HG03575 (cell line): Measurements from ENCODE around the gene KLHDC8A.
"Not testable (repeated sequence)": the region's sequence is repeated elsewhere in the genome, so short reads cannot be mapped to it uniquely, and the experiment has no call there.

ENCODE experiments used
- ATAC-seq: cut with Tn5 transposase; IDR thresholded peaks from one replicate; pipeline ENCODE4 v1.9.1; 2021; ENCODE audit not compliant: unreplicated experiment, insufficient number of reproducible peaks, low FRiP score; ENCODE audit errors: extremely low read depth

The KLHDC8A gene

DNA sequence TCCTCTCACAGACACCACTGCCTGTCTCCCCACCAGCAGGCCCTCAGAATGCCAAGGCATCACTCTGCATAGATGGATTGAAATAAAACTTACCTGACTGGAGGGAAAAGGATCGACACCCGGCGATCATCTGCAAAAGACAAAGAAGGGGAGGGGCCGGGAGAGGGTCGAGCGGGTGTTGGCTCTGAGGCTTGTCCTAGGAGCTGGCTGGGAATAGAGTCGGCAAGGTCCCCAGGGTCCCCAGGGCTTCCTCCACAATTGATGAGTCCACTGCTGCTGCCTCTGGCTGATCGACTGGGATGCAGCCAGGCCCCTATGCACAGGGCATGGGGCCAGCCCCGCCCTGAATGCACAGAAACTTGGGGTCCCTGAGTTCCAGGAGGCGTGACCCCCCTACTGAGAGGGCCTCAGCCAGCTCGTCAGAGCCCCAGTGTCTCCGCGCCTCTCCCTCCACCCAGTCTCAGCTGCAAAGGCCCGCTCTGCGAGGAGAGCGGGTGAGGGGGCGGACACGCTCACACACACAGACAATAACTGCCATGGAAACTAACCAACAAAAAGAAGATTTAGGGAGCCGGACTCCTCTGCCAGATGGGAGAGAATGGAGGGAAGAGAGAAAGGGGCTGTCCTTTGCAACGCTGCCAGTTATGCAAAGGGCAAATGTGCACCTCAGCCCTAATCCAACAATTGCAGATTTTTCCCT, at the start of gene KLHDC8A:
Gene KLHDC8A (minus strand): TSS at position 483 of the 700 bp plus-strand sequence. CDS start 13,318 bp downstream, outside the sequence.
- no peak for ATAC-seq

GRCh38 chr1:205406252-205406651, 49.5 kb upstream of the KLHDC8A start:
- ATAC-seq = not testable (repeated sequence)

GRCh38 chr1:205404484-205404883, 47.8 kb upstream of the KLHDC8A start:
- not testable (repeated sequence) for ATAC-seq

DNA sequence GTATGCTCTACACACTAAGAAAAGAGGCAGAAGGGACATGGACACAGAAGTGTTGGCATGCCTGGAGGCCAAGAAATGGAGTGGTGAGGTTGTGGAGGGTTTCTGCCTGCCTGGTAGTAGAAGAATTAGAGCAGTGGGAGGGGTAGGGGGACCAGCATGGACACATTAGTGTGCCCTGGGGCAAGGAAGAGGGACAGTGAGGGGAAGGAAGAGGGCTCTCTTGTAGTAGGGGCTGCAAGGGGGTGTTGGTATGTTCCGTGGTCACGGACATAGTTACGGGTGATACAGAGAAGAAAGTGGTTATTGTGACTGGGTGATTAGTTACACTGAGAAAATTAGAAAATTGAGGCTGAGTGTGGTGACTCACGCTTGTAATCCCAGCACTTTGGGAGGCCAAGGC, 41.9 kb upstream of the KLHDC8A start:
- ATAC-seq = no peak

- ATAC-seq = no peak
These were observed 40.4 kb upstream of the KLHDC8A start for GRCh38 chr1:205396967-205397616.

DNA sequence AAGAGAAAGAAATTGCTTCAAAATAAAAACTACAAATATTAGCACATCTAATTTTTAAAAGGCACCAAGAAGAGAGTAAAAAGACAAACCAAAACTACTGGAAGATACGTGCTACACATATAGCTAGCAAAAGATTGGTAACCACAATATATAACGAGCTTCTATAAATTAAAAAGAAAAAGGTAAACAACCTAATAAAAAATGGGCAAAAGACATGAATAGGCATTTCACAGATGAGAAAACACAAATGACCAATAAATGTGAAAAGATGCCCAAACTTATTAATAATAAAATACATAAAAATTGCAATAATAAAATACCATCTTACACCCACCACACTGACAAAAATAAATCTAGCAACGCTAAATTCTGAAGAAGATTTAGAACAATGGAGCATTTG, 38.9 kb upstream of the KLHDC8A start:
- ATAC-seq = no peak

DNA sequence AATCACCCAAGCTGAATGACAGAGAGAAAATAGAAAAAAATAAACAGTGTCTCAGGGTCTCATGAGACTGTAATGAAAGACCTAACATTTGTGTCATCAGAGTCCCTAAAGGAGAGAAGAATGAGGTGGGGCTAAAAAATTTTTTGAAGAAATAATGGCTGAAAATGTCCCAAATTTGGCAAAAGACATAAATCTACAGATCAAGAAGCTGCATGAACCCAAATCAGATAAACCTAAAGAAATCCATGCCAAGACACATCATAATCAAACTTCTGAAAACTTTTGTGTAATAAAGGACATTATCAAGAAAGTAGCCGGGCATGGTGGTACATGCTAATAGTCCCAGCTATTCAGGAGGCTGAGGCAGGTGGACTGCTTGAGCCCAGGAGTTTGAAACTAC, 35.9 kb upstream of the KLHDC8A start:
- no peak for ATAC-seq

- no peak for ATAC-seq
These were observed 34.7 kb upstream of the KLHDC8A start for GRCh38 chr1:205391386-205391785.

DNA sequence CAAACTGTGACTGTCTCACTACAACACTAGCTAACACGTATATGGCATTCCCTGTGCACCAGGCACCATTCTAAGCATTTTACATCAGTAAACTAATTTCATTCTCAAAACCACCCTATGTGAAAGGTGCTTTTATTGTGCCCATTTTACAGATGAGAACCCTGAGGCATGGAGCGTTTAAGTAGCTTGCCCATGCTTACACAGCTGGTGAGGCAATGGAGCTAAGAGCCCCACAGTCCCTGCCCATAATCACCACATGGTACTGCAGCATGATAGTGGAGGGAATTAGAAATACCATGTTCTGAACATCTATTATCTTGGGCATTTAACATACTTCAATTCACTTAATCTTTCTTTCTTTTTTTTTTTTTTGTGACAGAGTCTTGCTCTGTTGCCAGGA, 31.1 kb upstream of the KLHDC8A start:
- ATAC-seq = no peak

GRCh38 chr1:205382990-205383389, 26.3 kb upstream of the KLHDC8A start:
- ATAC-seq = not testable (repeated sequence)

GRCh38 chr1:205382561-205382960, 25.8 kb upstream of the KLHDC8A start:
- no peak for ATAC-seq

DNA sequence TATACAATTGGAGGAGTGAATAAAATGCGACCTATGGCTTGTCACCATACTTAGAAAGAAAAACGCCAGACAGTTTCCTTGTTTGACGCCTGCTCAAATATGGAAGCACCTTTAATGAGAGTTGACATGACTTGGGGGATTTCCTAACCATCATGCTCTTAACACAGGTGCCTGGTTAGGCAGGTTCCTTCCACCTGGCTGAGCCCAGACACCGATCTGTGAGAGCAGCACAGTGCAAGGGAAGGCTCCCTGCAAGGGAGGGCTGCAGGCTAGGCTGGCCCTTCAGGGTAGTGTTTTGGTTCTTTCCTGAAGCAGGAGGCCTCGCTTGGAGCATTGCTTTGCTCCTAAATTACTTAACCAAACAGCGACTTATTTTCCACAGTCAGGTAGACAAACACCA, 24.6 kb upstream of the KLHDC8A start:
- ATAC-seq = no peak

DNA sequence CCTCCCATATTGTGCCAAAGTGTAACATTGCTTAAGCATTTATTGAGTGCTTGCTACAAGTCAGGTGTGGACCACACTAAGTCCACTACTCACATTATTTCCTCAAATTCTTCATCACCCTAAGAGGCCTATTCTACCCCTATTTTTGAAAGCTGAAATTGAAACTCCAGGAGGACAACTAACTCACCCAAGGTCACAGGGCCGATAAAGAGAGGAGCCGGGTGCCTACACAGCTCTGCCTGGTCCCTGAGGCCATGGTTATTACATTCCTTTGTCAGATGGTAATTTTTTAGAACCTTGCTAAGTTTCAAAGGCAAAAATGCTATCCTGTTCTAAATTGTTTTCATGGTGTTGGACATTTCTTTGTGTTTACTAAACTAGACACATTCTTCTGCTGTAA, 24.2 kb upstream of the KLHDC8A start:
- no peak for ATAC-seq

DNA sequence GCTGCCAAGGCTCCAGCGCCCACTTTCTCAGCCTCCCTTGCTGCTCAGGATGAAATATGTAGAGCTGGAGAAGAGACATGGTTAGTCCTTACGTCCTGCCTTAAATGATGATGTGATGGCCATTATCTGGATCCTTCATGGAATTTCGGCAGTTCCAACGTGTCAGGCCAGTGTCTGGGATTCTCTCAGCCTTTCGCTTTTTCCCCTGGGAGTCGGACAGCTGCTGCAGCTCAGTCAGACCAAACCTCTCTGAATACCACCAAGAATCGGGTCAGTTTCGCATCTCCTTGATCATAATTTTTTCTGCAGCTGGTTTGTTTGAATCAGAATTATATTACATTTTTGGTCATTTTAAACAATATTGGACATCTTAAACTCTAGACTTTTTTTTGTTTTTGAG, 22.3 kb upstream of the KLHDC8A start:
- no peak for ATAC-seq

GRCh38 chr1:205377355-205377754, 20.6 kb upstream of the KLHDC8A start:
- no peak for ATAC-seq

- ATAC-seq = no peak
These were observed 20.0 kb upstream of the KLHDC8A start for GRCh38 chr1:205376739-205377138.

DNA sequence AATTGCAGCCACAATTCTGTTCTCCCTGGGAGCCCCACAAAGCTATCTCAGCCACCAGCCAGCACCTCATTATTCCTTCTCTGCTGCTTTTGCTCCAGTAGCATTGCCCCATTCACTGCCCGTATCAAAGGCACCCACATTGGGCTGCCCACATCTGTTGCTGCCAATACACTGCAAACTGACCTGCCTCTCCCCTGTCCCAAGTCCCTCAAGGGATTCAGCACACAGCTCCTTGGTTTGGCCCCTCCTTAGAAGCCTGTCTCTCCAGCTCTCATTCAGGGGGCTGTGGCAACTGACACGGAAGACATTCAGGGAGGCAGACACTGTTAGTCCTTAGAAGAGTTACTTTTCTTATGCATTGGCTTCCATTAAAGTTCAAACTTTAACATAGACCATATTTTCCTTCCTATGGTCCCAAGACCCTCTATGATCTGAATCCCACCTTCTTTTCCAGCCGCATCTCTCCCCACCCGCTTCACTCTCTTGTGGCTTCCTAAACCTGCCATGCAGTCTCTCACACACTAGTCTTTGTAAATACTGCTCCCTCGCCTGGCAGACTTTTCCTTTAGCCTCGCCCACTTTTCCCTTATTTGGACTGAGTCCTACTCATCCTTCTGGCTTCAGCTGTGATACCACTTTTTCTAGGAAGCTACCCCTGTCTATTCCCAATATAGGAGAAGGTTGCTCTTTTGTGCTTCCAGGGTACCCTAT, 19.3 kb upstream of the KLHDC8A start:
- no peak for ATAC-seq

GRCh38 chr1:205374210-205375078, 17.7 kb upstream of the KLHDC8A start:
- no peak for ATAC-seq

DNA sequence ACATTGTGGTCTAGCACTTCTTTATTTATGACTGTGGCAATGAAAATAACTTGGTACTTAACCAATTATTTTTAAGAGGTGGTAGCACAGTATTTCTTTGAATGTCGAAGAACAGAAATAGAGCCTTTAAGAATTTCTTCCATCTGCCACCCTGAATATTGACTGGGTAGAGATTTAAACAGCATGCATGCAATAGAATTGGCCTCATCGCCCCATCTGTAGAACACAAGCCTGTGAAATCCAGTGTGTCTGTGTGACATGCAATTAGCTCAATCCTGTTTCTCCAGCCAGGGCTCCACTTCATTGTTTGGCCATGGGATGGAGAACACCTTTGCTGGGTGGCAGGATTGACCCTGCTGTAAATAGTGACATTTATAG, 17.1 kb upstream of the KLHDC8A start:
- ATAC-seq = no peak
